ENCODE results near the gene SLC25A36. TPM values are rescaled to one million over a fixed set of nuclear protein-coding genes. Genes with fewer than 3 reads are reported as not detected.
"Not testable (repeated sequence)": the region's sequence is repeated elsewhere in the genome, so short reads cannot be mapped to it uniquely, and the experiment has no call there.

SLC25A36 gene
- total RNA-seq, 2 donors from 2014 or later = 82.6 to 101 TPM

DNA sequence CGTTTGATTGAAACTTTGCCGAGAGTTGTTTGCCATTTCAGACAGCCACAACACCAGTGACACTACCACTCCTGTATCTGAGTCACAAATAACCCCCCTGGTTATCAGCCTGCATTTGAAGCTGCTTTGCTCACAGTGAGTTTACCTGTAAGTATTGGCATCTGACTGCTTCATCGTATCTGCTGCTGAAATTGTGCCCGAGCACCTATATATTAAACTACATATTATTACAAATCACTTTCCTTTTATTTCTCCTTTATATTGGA lies 70.3 kb downstream of the SLC25A36 start:
- no peak overlapping the region for H3K4me3 ChIP-seq (ENCODE audit: low read length)
- H3K4me3 Mint-ChIP-seq = no peak overlapping the region
- H3K36me3 ChIP-seq (ENCODE audit: control insufficient read depth, insufficient read depth, low read length) = no peaks in the 10 kb centered on the region
- H3K9me3 Mint-ChIP-seq = no peaks in the 10 kb centered on the region
- no peak overlapping the region for H3K9ac ChIP-seq (ENCODE audit: extremely low read depth, low read length, poor library complexity, severe bottlenecking)
- no peaks in the 10 kb centered on the region for H3K27me3 ChIP-seq (ENCODE audit: control insufficient read depth, insufficient read depth, low read length, poor library complexity, severe bottlenecking)
- no peaks in the 10 kb centered on the region for H3K9me3 ChIP-seq (ENCODE audit: control insufficient read depth, low read length)
- H3K36me3 Mint-ChIP-seq (ENCODE audit: low read depth) = no peaks in the 10 kb centered on the region
- TF ChIP-seq CTCF (conservative IDR thresholded peaks at IDR 0.05) = no peak
- DNase-seq = no peak
- no peaks in the 10 kb centered on the region for H3K4me1 ChIP-seq (ENCODE audit: control insufficient read depth, insufficient read depth, low read length)
- H3K27ac Mint-ChIP-seq = no peak overlapping the region
- no peaks in the 10 kb centered on the region for H3K4me1 Mint-ChIP-seq
- 50 to 69% methylated on average over 2 to 4 of the region's 4 CpGs for WGBS, 2 experiments (ENCODE audit: insufficient coverage in 1 of 2, insufficient read length in 1 of 2)
- H3K27me3 Mint-ChIP-seq (ENCODE audit: insufficient read depth) = peaks cover 6% of the 10 kb centered on the region
- H3K27ac ChIP-seq (ENCODE audit: low read depth, low read length) = no peak overlapping the region

DNA sequence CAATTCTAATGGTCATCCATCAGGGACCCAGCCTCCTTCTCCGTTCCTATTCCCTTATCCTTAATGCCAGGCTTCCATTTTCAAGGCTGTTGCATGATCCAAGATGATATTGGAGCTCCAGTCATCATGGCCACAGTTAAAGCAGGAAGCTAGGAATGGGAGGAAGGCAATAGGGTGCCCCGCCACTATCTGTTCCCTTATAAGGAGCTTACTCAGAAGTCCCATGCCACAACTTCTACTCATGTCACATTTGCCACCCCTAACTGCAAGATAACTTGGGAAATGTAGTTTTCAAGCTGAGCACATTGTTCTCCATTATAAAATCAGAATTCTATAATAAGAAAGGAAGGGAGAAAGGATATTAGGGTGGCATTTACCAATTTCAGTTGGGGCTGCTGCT lies 70.9 kb downstream of the SLC25A36 start:
- no peaks in the 10 kb centered on the region for H3K36me3 Mint-ChIP-seq (ENCODE audit: low read depth)
- no peak overlapping the region for H3K4me3 ChIP-seq (ENCODE audit: low read length)
- TF ChIP-seq CTCF (conservative IDR thresholded peaks at IDR 0.05) = no peak
- no peaks in the 10 kb centered on the region for H3K4me1 Mint-ChIP-seq
- H3K9ac ChIP-seq (ENCODE audit: extremely low read depth, low read length, poor library complexity, severe bottlenecking) = no peak overlapping the region
- H3K36me3 ChIP-seq (ENCODE audit: control insufficient read depth, insufficient read depth, low read length) = no peaks in the 10 kb centered on the region
- H3K27ac ChIP-seq (ENCODE audit: low read depth, low read length) = no peak overlapping the region
- no peak overlapping the region for H3K27ac Mint-ChIP-seq
- 89% methylated on average over 2 of the region's 2 CpGs; no CpG with 5 or more reads in 1 of the 2 experiments for WGBS, 2 experiments (ENCODE audit: insufficient coverage in 1 of 2, insufficient read length in 1 of 2)
- DNase-seq = no peak
- H3K4me3 Mint-ChIP-seq = no peak overlapping the region
- H3K4me1 ChIP-seq (ENCODE audit: control insufficient read depth, insufficient read depth, low read length) = no peaks in the 10 kb centered on the region
- H3K9me3 Mint-ChIP-seq = no peaks in the 10 kb centered on the region
- peaks cover 6% of the 10 kb centered on the region for H3K27me3 Mint-ChIP-seq (ENCODE audit: insufficient read depth)
- no peaks in the 10 kb centered on the region for H3K9me3 ChIP-seq (ENCODE audit: control insufficient read depth, low read length)
- no peaks in the 10 kb centered on the region for H3K27me3 ChIP-seq (ENCODE audit: control insufficient read depth, insufficient read depth, low read length, poor library complexity, severe bottlenecking)

GRCh38 chr3:141015481-141015880 lies 73.8 kb downstream of the SLC25A36 start:
- no peaks in the 10 kb centered on the region for H3K27me3 ChIP-seq (ENCODE audit: control insufficient read depth, insufficient read depth, low read length, poor library complexity, severe bottlenecking)
- no peaks in the 10 kb centered on the region for H3K36me3 ChIP-seq (ENCODE audit: control insufficient read depth, insufficient read depth, low read length)
- no peak for TF ChIP-seq CTCF (conservative IDR thresholded peaks at IDR 0.05)
- no peak overlapping the region for H3K9ac ChIP-seq (ENCODE audit: extremely low read depth, low read length, poor library complexity, severe bottlenecking)
- H3K9me3 ChIP-seq (ENCODE audit: control insufficient read depth, low read length) = no peaks in the 10 kb centered on the region
- no peaks in the 10 kb centered on the region for H3K4me1 Mint-ChIP-seq
- no peak overlapping the region for H3K27ac ChIP-seq (ENCODE audit: low read depth, low read length)
- peaks cover 3% of the 10 kb centered on the region for H3K27me3 Mint-ChIP-seq (ENCODE audit: insufficient read depth)
- H3K4me1 ChIP-seq (ENCODE audit: control insufficient read depth, insufficient read depth, low read length) = no peaks in the 10 kb centered on the region
- DNase-seq = no peak
- no peak overlapping the region for H3K27ac Mint-ChIP-seq
- 87 to 100% methylated on average over 3 of the region's 3 CpGs for whole genome bisulfite sequencing, 2 experiments (ENCODE audit: insufficient coverage in 1 of 2, insufficient read length in 1 of 2)
- H3K9me3 Mint-ChIP-seq = no peaks in the 10 kb centered on the region
- H3K4me3 Mint-ChIP-seq = no peak overlapping the region
- H3K36me3 Mint-ChIP-seq (ENCODE audit: low read depth) = no peaks in the 10 kb centered on the region
- no peak overlapping the region for H3K4me3 ChIP-seq (ENCODE audit: low read length)

GRCh38 chr3:141017366-141018322 lies 76.0 kb downstream of the SLC25A36 start:
- not testable (repeated sequence) for H3K4me1 ChIP-seq (ENCODE audit: control insufficient read depth, insufficient read depth, low read length); H3K36me3 ChIP-seq (ENCODE audit: control insufficient read depth, insufficient read depth, low read length); H3K9ac ChIP-seq (ENCODE audit: extremely low read depth, low read length, poor library complexity, severe bottlenecking); H3K4me3 ChIP-seq (ENCODE audit: low read length); H3K4me1 Mint-ChIP-seq; H3K36me3 Mint-ChIP-seq (ENCODE audit: low read depth); H3K9me3 Mint-ChIP-seq; H3K9me3 ChIP-seq (ENCODE audit: control insufficient read depth, low read length); H3K27me3 ChIP-seq (ENCODE audit: control insufficient read depth, insufficient read depth, low read length, poor library complexity, severe bottlenecking); H3K27ac Mint-ChIP-seq; DNase-seq; H3K27me3 Mint-ChIP-seq (ENCODE audit: insufficient read depth); H3K4me3 Mint-ChIP-seq; H3K27ac ChIP-seq (ENCODE audit: low read depth, low read length)
- 81 to 92% methylated on average over 14 to 21 of the region's 23 CpGs for WGBS, 2 experiments (ENCODE audit: insufficient coverage in 1 of 2, insufficient read length in 1 of 2)
